ENCODE results near the gene PBX1. TPM values are rescaled to one million over a fixed set of nuclear protein-coding genes. Genes with fewer than 3 reads are reported as not detected.
A peak's percentile ranks its signal among the peaks of the same experiment; 100 is the strongest.

PBX1 gene
- total and polyA plus RNA-seq, 2 experiments from 2014 or later = 40.0 to 104 TPM

DNA sequence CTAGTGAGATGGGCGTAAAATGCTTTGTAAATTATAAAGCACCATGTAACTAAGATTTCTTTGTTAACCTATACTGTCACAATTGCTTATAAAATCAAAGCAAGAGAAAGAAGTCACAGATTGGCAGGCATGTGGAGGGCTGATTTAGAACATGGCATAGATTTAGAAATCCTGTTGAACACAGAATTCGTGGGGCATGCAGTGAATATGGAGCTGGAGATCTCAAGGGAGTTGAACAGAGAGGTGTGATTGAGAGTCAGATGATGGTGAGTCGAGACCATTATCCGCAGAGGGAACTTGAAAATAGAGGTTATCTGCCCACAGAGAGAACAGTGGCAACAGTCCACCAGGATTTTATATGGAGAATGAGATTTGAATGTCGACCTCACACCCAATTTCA, 27.6 kb downstream of the PBX1 start:
- Mint-ChIP-seq H3K4me1 (peaks cover 95% of the 10 kb centered on the region), H3K27ac (no peak overlapping the region), H3K27me3 (ENCODE audit: insufficient read depth, low read depth, poor library complexity) (peaks cover 16% of the 10 kb centered on the region), H3K9me3 (no peaks in the 10 kb centered on the region), H3K4me3 (no peak overlapping the region; the same call in 2 of the 3 replicates), H3K36me3 (ENCODE audit: low read depth) (peaks cover 40% of the 10 kb centered on the region)
- peaks cover 95% of the 10 kb centered on the region for H3K79me2 ChIP-seq (replicated peaks; ENCODE audit: insufficient read depth)
- no peaks in the 10 kb centered on the region for H3K27me3 ChIP-seq (ENCODE audit: insufficient read depth)
- no peak overlapping the region; the same call in 1 of the 2 replicates for H3K27ac ChIP-seq (ENCODE audit: low read depth)
- TF ChIP-seq STAT1 (IDR thresholded peaks at IDR 0.05; ENCODE audit: unreplicated experiment) = no peak
- TF ChIP-seq, protein P1, sequence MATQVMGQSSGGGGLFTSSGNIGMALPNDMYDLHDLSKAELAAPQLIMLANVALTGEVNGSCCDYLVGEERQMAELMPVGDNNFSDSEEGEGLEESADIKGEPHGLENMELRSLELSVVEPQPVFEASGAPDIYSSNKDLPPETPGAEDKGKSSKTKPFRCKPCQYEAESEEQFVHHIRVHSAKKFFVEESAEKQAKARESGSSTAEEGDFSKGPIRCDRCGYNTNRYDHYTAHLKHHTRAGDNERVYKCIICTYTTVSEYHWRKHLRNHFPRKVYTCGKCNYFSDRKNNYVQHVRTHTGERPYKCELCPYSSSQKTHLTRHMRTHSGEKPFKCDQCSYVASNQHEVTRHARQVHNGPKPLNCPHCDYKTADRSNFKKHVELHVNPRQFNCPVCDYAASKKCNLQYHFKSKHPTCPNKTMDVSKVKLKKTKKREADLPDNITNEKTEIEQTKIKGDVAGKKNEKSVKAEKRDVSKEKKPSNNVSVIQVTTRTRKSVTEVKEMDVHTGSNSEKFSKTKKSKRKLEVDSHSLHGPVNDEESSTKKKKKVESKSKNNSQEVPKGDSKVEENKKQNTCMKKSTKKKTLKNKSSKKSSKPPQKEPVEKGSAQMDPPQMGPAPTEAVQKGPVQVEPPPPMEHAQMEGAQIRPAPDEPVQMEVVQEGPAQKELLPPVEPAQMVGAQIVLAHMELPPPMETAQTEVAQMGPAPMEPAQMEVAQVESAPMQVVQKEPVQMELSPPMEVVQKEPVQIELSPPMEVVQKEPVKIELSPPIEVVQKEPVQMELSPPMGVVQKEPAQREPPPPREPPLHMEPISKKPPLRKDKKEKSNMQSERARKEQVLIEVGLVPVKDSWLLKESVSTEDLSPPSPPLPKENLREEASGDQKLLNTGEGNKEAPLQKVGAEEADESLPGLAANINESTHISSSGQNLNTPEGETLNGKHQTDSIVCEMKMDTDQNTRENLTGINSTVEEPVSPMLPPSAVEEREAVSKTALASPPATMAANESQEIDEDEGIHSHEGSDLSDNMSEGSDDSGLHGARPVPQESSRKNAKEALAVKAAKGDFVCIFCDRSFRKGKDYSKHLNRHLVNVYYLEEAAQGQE (IDR thresholded peaks at IDR 0.05; ENCODE audit: unreplicated experiment) = no peak
- peak overlapping the region; percentile 74 for H3K4me2 ChIP-seq
- H3F3A ChIP-seq (replicated peaks; ENCODE audit: low read depth) = peaks cover 10% of the 10 kb centered on the region; the same call in 1 of the 2 replicates
- DNase-seq (ENCODE audit: low spot score) (no peak), ATAC-seq (no peak)
- no peak overlapping the region for H3K4me3 ChIP-seq
- peaks cover 5% of the 10 kb centered on the region; the same call in 1 of the 2 replicates for H4K20me1 ChIP-seq (replicated peaks; ENCODE audit: insufficient read depth)
- H2AFZ ChIP-seq = no peak overlapping the region
- peaks cover 92% of the 10 kb centered on the region for H3K4me1 ChIP-seq (ENCODE audit: insufficient read depth)
- H3K36me3 ChIP-seq (ENCODE audit: insufficient read depth) = no peaks in the 10 kb centered on the region
- H3K9me2 ChIP-seq (ENCODE audit: insufficient read depth) = no peaks in the 10 kb centered on the region

- peak overlapping the region; percentile 62 for H3K4me3 Mint-ChIP-seq
- Histone ChIP-seq H3F3A (replicated peaks; ENCODE audit: low read depth) (peaks cover 10% of the 10 kb centered on the region; the same call in 1 of the 2 replicates), H3K9me2 (ENCODE audit: insufficient read depth) (no peaks in the 10 kb centered on the region), H3K4me1 (ENCODE audit: insufficient read depth) (peaks cover 91% of the 10 kb centered on the region), H3K36me3 (ENCODE audit: insufficient read depth) (no peaks in the 10 kb centered on the region), H3K27me3 (ENCODE audit: insufficient read depth) (no peaks in the 10 kb centered on the region), H3K4me2 (peak overlapping the region; percentile 74), H3K79me2 (replicated peaks; ENCODE audit: insufficient read depth) (peaks cover 95% of the 10 kb centered on the region), H2AFZ (no peak overlapping the region), H3K4me3 (peak overlapping the region; percentile 47), H3K27ac (ENCODE audit: low read depth) (peak overlapping the region; percentile 94), H4K20me1 (replicated peaks; ENCODE audit: insufficient read depth) (peaks cover 5% of the 10 kb centered on the region)
- DNase-seq (ENCODE audit: low spot score) (no peak), ATAC-seq (no peak)
- H3K36me3 Mint-ChIP-seq (ENCODE audit: low read depth) = peaks cover 40% of the 10 kb centered on the region
- H3K9me3 Mint-ChIP-seq = no peaks in the 10 kb centered on the region
- peaks cover 99% of the 10 kb centered on the region for H3K4me1 Mint-ChIP-seq
- H3K27me3 Mint-ChIP-seq (ENCODE audit: insufficient read depth, low read depth, poor library complexity) = peaks cover 18% of the 10 kb centered on the region
- peak overlapping the region; percentile 82 for H3K27ac Mint-ChIP-seq
- no peak for TF ChIP-seq NANOG (IDR thresholded peaks at IDR 0.05; ENCODE audit: borderline replicate concordance)
- TF ChIP-seq, protein P1 (IDR thresholded peaks at IDR 0.05; ENCODE audit: unreplicated experiment) = no peak
- TF ChIP-seq POLR2AphosphoS5 (IDR thresholded peaks at IDR 0.05; ENCODE audit: low read depth) = no peak
- TF ChIP-seq ZNF331 (CRISPR knock-in tag; IDR thresholded peaks at IDR 0.05; ENCODE audit: low read depth) = no peak
- TF ChIP-seq CTCF (conservative IDR thresholded peaks at IDR 0.05; ENCODE audit: low read depth in 2 of 2) = no peak
- TF ChIP-seq, protein P2, sequence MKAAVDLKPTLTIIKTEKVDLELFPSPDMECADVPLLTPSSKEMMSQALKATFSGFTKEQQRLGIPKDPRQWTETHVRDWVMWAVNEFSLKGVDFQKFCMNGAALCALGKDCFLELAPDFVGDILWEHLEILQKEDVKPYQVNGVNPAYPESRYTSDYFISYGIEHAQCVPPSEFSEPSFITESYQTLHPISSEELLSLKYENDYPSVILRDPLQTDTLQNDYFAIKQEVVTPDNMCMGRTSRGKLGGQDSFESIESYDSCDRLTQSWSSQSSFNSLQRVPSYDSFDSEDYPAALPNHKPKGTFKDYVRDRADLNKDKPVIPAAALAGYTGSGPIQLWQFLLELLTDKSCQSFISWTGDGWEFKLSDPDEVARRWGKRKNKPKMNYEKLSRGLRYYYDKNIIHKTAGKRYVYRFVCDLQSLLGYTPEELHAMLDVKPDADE (IDR thresholded peaks at IDR 0.05) = no peak
- TF ChIP-seq EZH2 (IDR thresholded peaks at IDR 0.05; ENCODE audit: low read depth, unreplicated experiment) = no peak
- TF ChIP-seq EZH2phosphoT487 (IDR thresholded peaks at IDR 0.05; ENCODE audit: unreplicated experiment) = no peak
- TF ChIP-seq JUNB (IDR thresholded peaks at IDR 0.05; ENCODE audit: unreplicated experiment) = no peak
- no peak for TF ChIP-seq CREB1 (CRISPR knock-in tag; IDR thresholded peaks at IDR 0.05; ENCODE audit: low read depth)
- no peak for TF ChIP-seq STAT1 (IDR thresholded peaks at IDR 0.05; ENCODE audit: unreplicated experiment)
Measured at GRCh38 chr1:164587617-164588501, 28.9 kb downstream of the PBX1 start.

Measured in GM23338 (cell line).